Neural progenitor cell (in vitro differentiated cells): ENCODE results near the gene STK32B.

Experiments
- EZH2 ChIP-seq: fragments of 200-600 bp; sonication (generic); IDR thresholded peaks from 2 replicates; pipeline ENCODE4 v1.6.1; 2017; ENCODE audit warnings: antibody characterized with exemption, mild to moderate bottlenecking, moderate library complexity
- TF ChIP-seq, protein P1 (sequence below): fragments of 200-600 bp; sonication (generic); IDR thresholded peaks from 2 replicates; pipeline ENCODE4 v1.5.1; 2017; ENCODE audit warnings: antibody characterized with exemption, mild to moderate bottlenecking

DNA sequence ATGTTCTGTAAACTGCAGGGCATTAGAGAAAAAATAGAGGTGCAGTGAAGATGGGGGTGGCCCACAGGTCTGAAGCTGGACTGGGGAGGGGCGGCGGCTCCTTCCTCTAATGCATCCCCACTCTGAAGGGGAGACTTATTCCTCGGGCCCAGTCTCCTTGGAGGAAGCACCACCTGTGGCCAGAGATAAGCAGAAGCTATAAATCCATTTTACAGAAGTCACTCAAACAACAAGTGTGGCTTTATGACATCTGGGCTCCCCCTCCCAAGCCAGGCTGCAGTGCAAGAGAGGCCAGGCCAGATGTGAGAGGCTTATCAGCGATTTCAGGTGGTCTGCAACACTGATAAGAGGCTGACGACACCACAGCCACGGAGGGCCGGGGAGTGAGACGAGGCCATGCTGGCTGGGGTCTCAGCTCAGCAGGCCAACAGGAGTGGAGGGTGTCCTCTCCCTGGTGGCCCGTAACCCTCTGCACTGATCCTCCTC is 47.9 kb upstream of the STK32B start:
- TF ChIP-seq EZH2: no peak
- TF ChIP-seq, protein P1, sequence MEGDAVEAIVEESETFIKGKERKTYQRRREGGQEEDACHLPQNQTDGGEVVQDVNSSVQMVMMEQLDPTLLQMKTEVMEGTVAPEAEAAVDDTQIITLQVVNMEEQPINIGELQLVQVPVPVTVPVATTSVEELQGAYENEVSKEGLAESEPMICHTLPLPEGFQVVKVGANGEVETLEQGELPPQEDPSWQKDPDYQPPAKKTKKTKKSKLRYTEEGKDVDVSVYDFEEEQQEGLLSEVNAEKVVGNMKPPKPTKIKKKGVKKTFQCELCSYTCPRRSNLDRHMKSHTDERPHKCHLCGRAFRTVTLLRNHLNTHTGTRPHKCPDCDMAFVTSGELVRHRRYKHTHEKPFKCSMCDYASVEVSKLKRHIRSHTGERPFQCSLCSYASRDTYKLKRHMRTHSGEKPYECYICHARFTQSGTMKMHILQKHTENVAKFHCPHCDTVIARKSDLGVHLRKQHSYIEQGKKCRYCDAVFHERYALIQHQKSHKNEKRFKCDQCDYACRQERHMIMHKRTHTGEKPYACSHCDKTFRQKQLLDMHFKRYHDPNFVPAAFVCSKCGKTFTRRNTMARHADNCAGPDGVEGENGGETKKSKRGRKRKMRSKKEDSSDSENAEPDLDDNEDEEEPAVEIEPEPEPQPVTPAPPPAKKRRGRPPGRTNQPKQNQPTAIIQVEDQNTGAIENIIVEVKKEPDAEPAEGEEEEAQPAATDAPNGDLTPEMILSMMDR: no peak
